Astrocyte (in vitro differentiated cells and primary cell): ENCODE data around the gene MGST1. TPM values are rescaled to one million over a fixed set of nuclear protein-coding genes. Genes with fewer than 3 reads are reported as not detected.
A peak's percentile ranks its signal among the peaks of the same experiment; 100 is the strongest.

Experiments
- DNase-seq: peaks from one replicate; pipeline ENCODE4 v3.0.0-alpha.2; 2010; ENCODE audit warnings: low read depth
- FAIRE-seq: peaks from 2 replicates; lab custom pipeline; 2011; peaks lifted over from hg19 to GRCh38; lab: Jason Lieb, UNC
- H2AFZ ChIP-seq: 2 replicates; pipeline ENCODE4 v1.6.0; 2012; ENCODE audit warnings: low read depth, low read length, inconsistent platforms
- H3K27ac ChIP-seq: 2 replicates; pipeline ENCODE4 v1.5.1; 2011; ENCODE audit warnings: low read depth, low read length, inconsistent platforms
- H3K27me3 ChIP-seq: 2 replicates; pipeline ENCODE4 v1.6.0; 2011; ENCODE audit warnings: low read length, inconsistent platforms; ENCODE audit not compliant: insufficient read depth
- H3K36me3 ChIP-seq: 2 replicates; pipeline ENCODE4 v1.5.1; 2011; ENCODE audit warnings: low read length, inconsistent platforms; ENCODE audit not compliant: insufficient read depth
- H3K4me1 ChIP-seq: 2 replicates; pipeline ENCODE4 v1.5.1; 2011; ENCODE audit warnings: low read length, inconsistent platforms; ENCODE audit not compliant: insufficient read depth
- H3K4me2 ChIP-seq: 2 replicates; pipeline ENCODE4 v1.6.0; 2012; ENCODE audit warnings: low read length, inconsistent platforms
- H3K4me3 ChIP-seq: 2 replicates; pipeline ENCODE4 v1.5.1; 2011; ENCODE audit warnings: low read depth, mild to moderate bottlenecking, low read length, inconsistent platforms; ENCODE audit not compliant: insufficient read depth
- H3K79me2 ChIP-seq: 2 replicates; pipeline ENCODE4 v1.6.0; 2012; ENCODE audit warnings: mild to moderate bottlenecking, low read length, inconsistent platforms; ENCODE audit not compliant: insufficient read depth
- H3K9ac ChIP-seq: 2 replicates; pipeline ENCODE4 v1.6.0; 2012; ENCODE audit warnings: mild to moderate bottlenecking, low read length, inconsistent platforms
- H3K9me3 ChIP-seq: 2 replicates; pipeline ENCODE4 v1.5.1; 2012; ENCODE audit warnings: low read depth, mild to moderate bottlenecking, low read length, inconsistent platforms; ENCODE audit not compliant: insufficient read depth
- H4K20me1 ChIP-seq: 2 replicates; pipeline ENCODE4 v1.6.0; 2012; ENCODE audit warnings: low read length, inconsistent platforms; ENCODE audit not compliant: insufficient read depth
- H3K27ac Mint-ChIP-seq: one replicate; pipeline ENCODE4 v1.8.0; 2021; ENCODE audit warnings: mild to moderate bottlenecking, mixed read lengths; ENCODE audit not compliant: unreplicated experiment
- H3K27me3 Mint-ChIP-seq: one replicate; pipeline ENCODE4 v1.8.0; 2021; ENCODE audit warnings: low read depth, mixed read lengths; ENCODE audit not compliant: unreplicated experiment
- H3K36me3 Mint-ChIP-seq: one replicate; pipeline ENCODE4 v1.8.0; 2021; ENCODE audit warnings: low read depth, mixed read lengths; ENCODE audit not compliant: unreplicated experiment
- H3K4me1 Mint-ChIP-seq: one replicate; pipeline ENCODE4 v1.8.0; 2021; ENCODE audit warnings: low read depth, mixed read lengths; ENCODE audit not compliant: unreplicated experiment
- H3K4me3 Mint-ChIP-seq: one replicate; pipeline ENCODE4 v1.8.0; 2021; ENCODE audit warnings: mild to moderate bottlenecking, moderate library complexity, mixed read lengths; ENCODE audit not compliant: unreplicated experiment
- H3K9me3 Mint-ChIP-seq: one replicate; pipeline ENCODE4 v1.8.0; 2021; ENCODE audit warnings: mild to moderate bottlenecking, mixed read lengths; ENCODE audit not compliant: unreplicated experiment
- CTCF ChIP-seq: IDR thresholded peaks from 2 replicates; pipeline ENCODE4 v1.5.1; 2011; ENCODE audit warnings: low read depth, mild to moderate bottlenecking, inconsistent platforms, low read length, moderate library complexity; ENCODE audit not compliant: insufficient read depth
- EZH2 ChIP-seq: IDR thresholded peaks from 2 replicates; pipeline ENCODE4 v1.6.1; 2012; ENCODE audit warnings: mild to moderate bottlenecking, low read length, inconsistent platforms; ENCODE audit not compliant: insufficient read depth
- total RNA-seq: library from RNA; stranded (reverse); gene quantifications from 2 replicates; pipeline ENCODE4 v1.2.1, GENCODE V29; 2021

Gene MGST1
- total RNA-seq, 1 donor from 2014 or later, result 104 TPM

- Histone ChIP-seq H3K27me3 (no peaks in the 10 kb centered on the region), H3K9ac (no peak overlapping the region), H3K4me1 (no peaks in the 10 kb centered on the region), H3K79me2 (no peaks in the 10 kb centered on the region), H3K27ac (no peak overlapping the region), H2AFZ (no peak overlapping the region), H3K4me3 (no peak overlapping the region), H3K9me3 (no peaks in the 10 kb centered on the region), H3K36me3 (no peaks in the 10 kb centered on the region), H4K20me1 (no peaks in the 10 kb centered on the region), H3K4me2 (no peak overlapping the region)
- Mint-ChIP-seq H3K4me1 (peaks cover 3% of the 10 kb centered on the region), H3K27ac (no peak overlapping the region), H3K4me3 (no peak overlapping the region), H3K36me3 (peaks cover 3% of the 10 kb centered on the region), H3K9me3 (peaks cover 6% of the 10 kb centered on the region), H3K27me3 (no peaks in the 10 kb centered on the region)
- no peak for TF ChIP-seq EZH2
- TF ChIP-seq CTCF, result no peak
- DNase-seq, result no peak
- no peak for FAIRE-seq
These were observed 39.5 kb upstream of the MGST1 start for GRCh38 chr12:16307856-16308475.

GRCh38 chr12:16310934-16311333, 36.5 kb upstream of the MGST1 start:
- Histone ChIP-seq H2AFZ (no peak overlapping the region), H3K4me3 (no peak overlapping the region), H3K79me2 (no peaks in the 10 kb centered on the region), H3K9me3 (no peaks in the 10 kb centered on the region), H3K9ac (no peak overlapping the region), H3K36me3 (no peaks in the 10 kb centered on the region), H3K4me2 (no peak overlapping the region), H3K27me3 (no peaks in the 10 kb centered on the region), H4K20me1 (no peaks in the 10 kb centered on the region), H3K27ac (no peak overlapping the region), H3K4me1 (no peaks in the 10 kb centered on the region)
- FAIRE-seq (no peak), DNase-seq (no peak)
- Mint-ChIP-seq H3K9me3 (peaks cover 6% of the 10 kb centered on the region), H3K36me3 (peaks cover 3% of the 10 kb centered on the region), H3K4me1 (peaks cover 3% of the 10 kb centered on the region), H3K27ac (no peak overlapping the region), H3K27me3 (no peaks in the 10 kb centered on the region), H3K4me3 (no peak overlapping the region)
- no peak for TF ChIP-seq EZH2
- TF ChIP-seq CTCF, result no peak

GRCh38 chr12:16323010-16323409, 24.4 kb upstream of the MGST1 start:
- Histone ChIP-seq H2AFZ (no peak overlapping the region), H3K4me3 (no peak overlapping the region), H3K4me2 (no peak overlapping the region), H3K27me3 (no peaks in the 10 kb centered on the region), H3K27ac (no peak overlapping the region), H3K9me3 (no peaks in the 10 kb centered on the region), H3K36me3 (no peaks in the 10 kb centered on the region), H3K9ac (no peak overlapping the region), H3K79me2 (no peaks in the 10 kb centered on the region), H3K4me1 (no peaks in the 10 kb centered on the region), H4K20me1 (no peaks in the 10 kb centered on the region)
- peaks cover 5% of the 10 kb centered on the region for H3K9me3 Mint-ChIP-seq
- H3K27me3 Mint-ChIP-seq, result no peaks in the 10 kb centered on the region
- peaks cover 10% of the 10 kb centered on the region for H3K4me1 Mint-ChIP-seq
- H3K36me3 Mint-ChIP-seq, result peaks cover 2% of the 10 kb centered on the region
- FAIRE-seq (no peak), DNase-seq (peak; percentile 56)
- no peak for TF ChIP-seq CTCF
- no peak for TF ChIP-seq EZH2
- no peak overlapping the region for H3K27ac Mint-ChIP-seq
- no peak overlapping the region for H3K4me3 Mint-ChIP-seq
